CD1c-positive myeloid dendritic cell (primary cell): Measurements from ENCODE around the gene R3HDM2.
A peak's percentile ranks its signal among the peaks of the same experiment; 100 is the strongest.

ENCODE experiments used
- DNase-seq: peaks from one replicate; pipeline ENCODE4 v3.0.0-alpha.2; 2016; ENCODE audit errors: extremely low spot score

Gene R3HDM2

GRCh38 chr12:57216014-57216911 lies 214.6 kb downstream of the R3HDM2 start, which contains the start of gene NXPH4:
TSS of gene NXPH4 (plus strand) at chr12:57216794. CDS start at chr12:57216970, 176 bp downstream.
- DNase-seq = no peak

- no peak for DNase-seq
Observed at GRCh38 chr12:57215668-57216013, 215.2 kb downstream of the R3HDM2 start.

GRCh38 chr12:57215065-57215464 lies 215.8 kb downstream of the R3HDM2 start:
- DNase-seq = no peak

DNA sequence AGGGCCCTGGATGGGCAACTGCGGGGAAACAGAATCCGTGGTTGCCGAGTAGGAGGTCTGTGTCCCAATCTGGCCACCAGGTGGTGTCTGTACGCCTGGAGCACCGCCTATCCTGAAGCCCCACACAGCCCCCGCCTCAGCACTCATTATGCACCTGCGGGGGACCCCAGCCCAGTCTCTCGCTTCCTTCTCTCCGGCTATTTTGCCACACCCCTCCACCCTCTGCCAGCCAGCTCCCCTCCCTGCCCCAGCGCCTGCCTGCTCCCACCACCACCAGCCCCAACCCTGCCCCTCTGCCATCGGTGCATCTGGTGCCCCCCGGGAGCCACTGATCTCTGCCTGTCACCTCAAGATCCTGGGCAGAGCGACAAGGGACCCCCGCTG lies 216.5 kb downstream of the R3HDM2 start:
- peak; percentile 63 for DNase-seq

- no peak for DNase-seq
Observed at GRCh38 chr12:57213763-57214397, 217.0 kb downstream of the R3HDM2 start.

DNA sequence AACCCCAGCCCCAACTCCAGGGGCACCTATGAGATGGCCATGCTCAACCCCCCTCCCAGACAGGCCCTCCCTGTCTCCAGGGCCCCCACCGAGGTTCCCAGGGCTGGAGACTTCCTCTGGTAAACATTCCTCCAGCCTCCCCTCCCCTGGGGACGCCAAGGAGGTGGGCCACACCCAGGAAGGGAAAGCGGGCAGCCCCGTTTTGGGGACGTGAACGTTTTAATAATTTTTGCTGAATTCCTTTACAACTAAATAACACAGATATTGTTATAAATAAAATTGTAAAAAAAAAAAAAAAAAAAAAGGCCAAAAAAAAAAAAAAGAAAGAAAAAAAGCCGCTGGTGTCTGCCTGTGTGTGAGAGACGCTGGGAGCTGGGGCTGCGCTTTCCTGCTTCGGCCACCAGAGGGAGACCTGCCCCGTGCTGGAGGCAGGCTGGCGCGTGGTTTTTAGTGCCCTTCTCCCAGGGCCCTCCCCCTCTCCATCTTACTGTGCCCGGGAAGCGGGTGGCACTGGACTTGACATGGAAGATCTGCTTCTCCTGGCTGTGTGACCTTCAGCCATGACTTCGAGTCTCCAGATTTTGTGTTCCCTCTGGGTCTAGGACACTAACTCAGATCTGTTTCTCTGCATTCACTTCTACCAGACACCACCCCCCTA lies 217.7 kb downstream of the R3HDM2 start:
- DNase-seq = peak; percentile 90

DNA sequence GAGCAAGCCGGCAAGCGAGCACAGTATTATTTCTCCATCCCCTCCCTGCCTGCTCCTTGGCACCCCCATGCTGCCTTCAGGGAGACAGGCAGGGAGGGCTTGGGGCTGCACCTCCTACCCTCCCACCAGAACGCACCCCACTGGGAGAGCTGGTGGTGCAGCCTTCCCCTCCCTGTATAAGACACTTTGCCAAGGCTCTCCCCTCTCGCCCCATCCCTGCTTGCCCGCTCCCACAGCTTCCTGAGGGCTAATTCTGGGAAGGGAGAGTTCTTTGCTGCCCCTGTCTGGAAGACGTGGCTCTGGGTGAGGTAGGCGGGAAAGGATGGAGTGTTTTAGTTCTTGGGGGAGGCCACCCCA lies 218.2 kb downstream of the R3HDM2 start:
- no peak for DNase-seq

- DNase-seq = no peak
Observed at GRCh38 chr12:57211791-57212700, 218.8 kb downstream of the R3HDM2 start.

GRCh38 chr12:57210926-57211692 lies 219.7 kb downstream of the R3HDM2 start:
- DNase-seq = no peak

DNA sequence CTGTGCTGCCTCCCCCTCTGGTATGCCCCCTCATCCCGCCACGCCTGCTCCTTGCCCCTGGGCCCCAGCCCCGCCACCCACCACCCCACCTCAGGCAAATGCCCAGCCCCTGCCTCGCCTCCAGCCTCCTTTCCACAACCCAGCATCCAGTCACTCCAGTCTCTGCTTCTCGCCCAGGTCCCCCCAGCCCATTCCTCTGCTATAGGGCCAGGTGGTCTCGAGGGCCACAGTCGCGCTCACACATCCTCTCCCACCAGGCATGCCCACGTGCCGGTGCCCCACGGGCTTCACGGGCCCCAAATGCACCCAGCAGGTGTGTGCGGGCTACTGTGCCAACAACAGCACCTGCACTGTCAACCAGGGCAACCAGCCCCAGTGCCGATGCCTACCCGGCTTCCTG lies 220.4 kb downstream of the R3HDM2 start:
- no peak for DNase-seq

- DNase-seq = no peak
Observed at GRCh38 chr12:57209916-57210315, 220.9 kb downstream of the R3HDM2 start.

GRCh38 chr12:57208631-57209282 lies 222.1 kb downstream of the R3HDM2 start:
- DNase-seq = no peak

- no peak for DNase-seq
Observed at GRCh38 chr12:57207731-57208630, 222.9 kb downstream of the R3HDM2 start.

GRCh38 chr12:57205931-57206330 lies 224.9 kb downstream of the R3HDM2 start:
- DNase-seq = no peak

DNA sequence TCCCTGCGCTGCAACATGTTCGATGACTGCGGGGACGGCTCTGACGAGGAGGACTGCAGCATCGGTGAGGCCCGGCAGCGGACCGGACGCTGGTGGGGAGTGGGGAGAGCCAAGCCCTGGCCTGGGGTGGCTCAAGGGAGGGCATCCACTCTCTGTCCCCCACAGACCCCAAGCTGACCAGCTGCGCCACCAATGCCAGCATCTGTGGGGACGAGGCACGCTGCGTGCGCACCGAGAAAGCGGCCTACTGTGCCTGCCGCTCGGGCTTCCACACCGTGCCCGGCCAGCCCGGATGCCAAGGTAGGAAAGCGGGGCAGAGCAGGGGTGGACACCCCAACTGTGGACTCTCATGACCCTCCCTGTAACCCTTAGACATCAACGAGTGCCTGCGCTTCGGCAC lies 225.7 kb downstream of the R3HDM2 start:
- no peak for DNase-seq

- no peak for DNase-seq
Observed at GRCh38 chr12:57204454-57204853, 226.4 kb downstream of the R3HDM2 start.

- DNase-seq = no peak
Observed at GRCh38 chr12:57203791-57204190, 227.1 kb downstream of the R3HDM2 start.
